Measurements from ENCODE around the gene CPB2. TPM values are rescaled to one million over a fixed set of nuclear protein-coding genes. Genes with fewer than 3 reads are reported as not detected.

CPB2 gene
- total and polyA plus RNA-seq, 7 donors = not detected

- intact Hi-C loops (cut with DNase I) = no loop called here
- TF ChIP-seq EP300 (IDR thresholded peaks at IDR 0.05) (no peak), POLR2A (IDR thresholded peaks at IDR 0.05) (no peak), POLR2AphosphoS5 (IDR thresholded peaks at IDR 0.05) (no peak)
- TF ChIP-seq, protein P1, sequence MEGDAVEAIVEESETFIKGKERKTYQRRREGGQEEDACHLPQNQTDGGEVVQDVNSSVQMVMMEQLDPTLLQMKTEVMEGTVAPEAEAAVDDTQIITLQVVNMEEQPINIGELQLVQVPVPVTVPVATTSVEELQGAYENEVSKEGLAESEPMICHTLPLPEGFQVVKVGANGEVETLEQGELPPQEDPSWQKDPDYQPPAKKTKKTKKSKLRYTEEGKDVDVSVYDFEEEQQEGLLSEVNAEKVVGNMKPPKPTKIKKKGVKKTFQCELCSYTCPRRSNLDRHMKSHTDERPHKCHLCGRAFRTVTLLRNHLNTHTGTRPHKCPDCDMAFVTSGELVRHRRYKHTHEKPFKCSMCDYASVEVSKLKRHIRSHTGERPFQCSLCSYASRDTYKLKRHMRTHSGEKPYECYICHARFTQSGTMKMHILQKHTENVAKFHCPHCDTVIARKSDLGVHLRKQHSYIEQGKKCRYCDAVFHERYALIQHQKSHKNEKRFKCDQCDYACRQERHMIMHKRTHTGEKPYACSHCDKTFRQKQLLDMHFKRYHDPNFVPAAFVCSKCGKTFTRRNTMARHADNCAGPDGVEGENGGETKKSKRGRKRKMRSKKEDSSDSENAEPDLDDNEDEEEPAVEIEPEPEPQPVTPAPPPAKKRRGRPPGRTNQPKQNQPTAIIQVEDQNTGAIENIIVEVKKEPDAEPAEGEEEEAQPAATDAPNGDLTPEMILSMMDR (IDR thresholded peaks at IDR 0.05) = no peak
- DNase-seq = no peak
- no peak overlapping the region for H3K4me3 ChIP-seq
- no peaks in the 10 kb centered on the region for H3K27me3 ChIP-seq
- peaks cover 0 to 7% (median 0%) of the 10 kb centered on the region in 4 donors for H3K4me1 ChIP-seq
- no peaks in the 10 kb centered on the region for H3K9me3 ChIP-seq
- WGBS, 2 donors = 71 to 81% methylated on average over 1 of the region's 1 CpG
- no peak overlapping the region for H3K27ac ChIP-seq
- H3K36me3 ChIP-seq = no peaks in the 10 kb centered on the region
Measured at GRCh38 chr13:46100191-46100815, 4.5 kb downstream of the CPB2 start.

GRCh38 chr13:46097663-46098062 is 7.2 kb downstream of the CPB2 start:
- Histone ChIP-seq H3K4me3 (no peak overlapping the region), H3K4me1 (peaks cover 0 to 7% (median 0%) of the 10 kb centered on the region in 4 donors), H3K9me3 (no peaks in the 10 kb centered on the region), H3K36me3 (no peaks in the 10 kb centered on the region), H3K27ac (no peak overlapping the region), H3K27me3 (no peaks in the 10 kb centered on the region)
- no peak for DNase-seq
- TF ChIP-seq POLR2AphosphoS5 (IDR thresholded peaks at IDR 0.05) (no peak), POLR2A (IDR thresholded peaks at IDR 0.05) (no peak), EP300 (IDR thresholded peaks at IDR 0.05) (no peak)
- TF ChIP-seq, protein P1 (IDR thresholded peaks at IDR 0.05) = no peak
- WGBS, 2 donors = 25 to 75% methylated on average over 4 of the region's 4 CpGs
- intact Hi-C loops (cut with DNase I) = no loop called here

DNA sequence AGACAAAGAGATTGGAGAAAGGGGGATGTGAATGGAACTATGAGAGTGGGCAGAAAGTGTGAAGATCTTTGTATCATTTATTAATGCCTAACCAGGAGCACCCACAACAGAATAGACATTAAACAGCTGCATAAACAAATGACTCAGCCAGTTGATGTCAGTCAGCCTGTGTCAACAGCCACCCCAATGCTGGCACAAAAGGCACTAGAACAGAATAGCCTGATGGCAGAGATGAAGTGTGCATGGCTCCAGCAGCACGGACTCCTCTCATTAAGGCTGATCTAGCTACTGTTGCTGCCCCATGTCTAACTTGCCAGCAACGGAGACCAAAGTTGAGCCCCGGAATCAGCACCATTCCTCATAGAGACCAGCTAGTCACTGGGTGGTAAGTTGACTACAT is 7.8 kb downstream of the CPB2 start:
- DNase-seq = no peak
- Histone ChIP-seq H3K4me3 (no peak overlapping the region), H3K4me1 (peaks cover 0 to 7% (median 0%) of the 10 kb centered on the region in 4 donors), H3K27ac (no peak overlapping the region), H3K9me3 (no peaks in the 10 kb centered on the region), H3K27me3 (no peaks in the 10 kb centered on the region), H3K36me3 (no peaks in the 10 kb centered on the region)
- 72 to 88% methylated on average over 3 of the region's 3 CpGs for WGBS, 2 donors
- intact Hi-C loops (cut with DNase I) = no loop called here
- no peak for TF ChIP-seq EP300 (IDR thresholded peaks at IDR 0.05)
- TF ChIP-seq, protein P1 (IDR thresholded peaks at IDR 0.05) = no peak
- no peak for TF ChIP-seq POLR2A (IDR thresholded peaks at IDR 0.05)
- no peak for TF ChIP-seq POLR2AphosphoS5 (IDR thresholded peaks at IDR 0.05)

- TF ChIP-seq, protein P1 (IDR thresholded peaks at IDR 0.05) = no peak
- TF ChIP-seq EP300 (IDR thresholded peaks at IDR 0.05) (no peak), POLR2AphosphoS5 (IDR thresholded peaks at IDR 0.05) (no peak), POLR2A (IDR thresholded peaks at IDR 0.05) (no peak)
- no peak overlapping the region for H3K27ac ChIP-seq
- 82 to 84% methylated on average over 3 of the region's 3 CpGs for WGBS, 2 donors
- no peak overlapping the region for H3K4me3 ChIP-seq
- no peaks in the 10 kb centered on the region for H3K27me3 ChIP-seq
- no peak for DNase-seq
- intact Hi-C loops (cut with DNase I) = no loop called here
- no peaks in the 10 kb centered on the region for H3K9me3 ChIP-seq
- no peaks in the 10 kb centered on the region for H3K4me1 ChIP-seq
- H3K36me3 ChIP-seq = no peaks in the 10 kb centered on the region
Measured at GRCh38 chr13:46094478-46094877, 10.4 kb downstream of the CPB2 start.

All from sigmoid colon (tissue), 7 donors.